HG02763 (cell line): ENCODE measurements around the gene KLHL42.

Source experiments
- ATAC-seq: cut with Tn5 transposase; IDR thresholded peaks from one replicate; pipeline ENCODE4 v1.9.1; 2021; ENCODE audit warnings: mild to moderate bottlenecking, moderate library complexity; ENCODE audit not compliant: unreplicated experiment

Gene KLHL42

DNA sequence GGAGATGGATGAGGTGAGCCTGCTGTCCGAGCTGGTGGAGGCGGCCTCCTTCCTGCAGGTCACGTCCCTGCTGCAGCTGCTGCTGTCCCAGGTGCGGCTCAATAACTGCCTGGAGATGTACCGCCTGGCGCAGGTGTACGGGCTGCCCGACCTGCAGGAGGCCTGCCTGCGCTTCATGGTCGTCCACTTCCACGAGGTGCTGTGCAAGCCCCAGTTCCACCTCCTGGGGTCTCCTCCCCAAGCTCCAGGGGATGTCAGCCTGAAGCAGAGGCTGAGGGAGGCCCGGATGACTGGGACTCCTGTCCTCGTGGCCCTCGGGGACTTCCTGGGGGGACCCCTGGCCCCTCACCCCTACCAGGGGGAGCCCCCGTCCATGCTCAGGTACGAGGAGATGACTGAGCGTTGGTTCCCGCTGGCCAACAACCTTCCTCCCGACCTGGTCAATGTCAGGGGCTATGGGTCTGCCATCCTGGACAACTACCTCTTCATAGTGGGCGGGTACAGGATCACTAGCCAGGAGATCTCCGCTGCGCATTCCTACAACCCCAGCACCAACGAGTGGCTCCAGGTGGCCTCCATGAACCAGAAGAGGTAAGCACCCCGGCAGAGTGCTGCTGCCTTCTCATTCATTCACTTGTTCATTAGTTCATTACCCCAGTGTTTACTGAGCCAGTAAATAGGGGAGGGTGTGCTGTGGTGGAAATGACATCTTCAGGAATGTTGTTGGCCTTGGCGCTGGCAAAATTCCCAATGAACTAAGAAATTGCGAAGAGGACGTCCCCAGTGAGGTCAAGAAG, 777 bp downstream of the KLHL42 start:
- ATAC-seq = peak; percentile 23

DNA sequence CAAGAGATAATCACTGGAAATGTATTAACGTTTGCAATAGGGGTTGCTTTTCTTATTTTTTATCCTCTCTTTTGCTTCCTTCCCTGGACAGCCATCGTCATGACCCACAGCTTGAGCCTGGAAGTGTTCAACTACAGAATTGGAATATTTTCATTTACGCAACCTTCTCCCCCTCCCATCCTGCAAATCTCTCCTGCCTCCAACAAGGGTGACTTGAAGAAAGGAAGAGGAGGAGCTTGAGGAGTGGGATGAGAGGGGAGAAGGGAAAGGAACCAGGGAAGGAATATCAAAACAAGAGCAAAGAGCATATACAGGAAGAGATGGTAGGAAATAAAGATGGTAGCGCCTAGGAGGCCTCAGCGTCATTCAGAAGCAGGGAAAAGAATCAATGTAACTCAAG, 1.6 kb downstream of the KLHL42 start:
- no peak for ATAC-seq

DNA sequence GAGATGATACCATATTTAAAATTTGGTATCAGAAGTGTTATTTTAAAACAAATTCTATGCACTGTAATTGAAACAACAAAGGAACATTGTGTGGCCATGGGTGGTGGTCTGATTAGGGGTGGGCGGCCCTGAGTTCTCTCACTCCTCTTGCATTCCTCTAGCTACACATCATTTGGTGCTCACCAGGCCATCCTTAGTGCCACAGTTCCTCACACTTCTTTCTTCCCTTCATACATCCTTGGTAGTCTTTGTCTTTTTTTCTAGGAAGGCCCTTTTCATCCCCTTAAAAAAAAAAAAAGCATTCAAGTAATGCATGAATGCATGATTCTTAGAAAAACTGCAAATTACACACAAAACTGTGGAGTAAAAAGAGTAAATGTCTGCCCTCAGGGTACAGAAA, 2.4 kb downstream of the KLHL42 start:
- no peak for ATAC-seq

DNA sequence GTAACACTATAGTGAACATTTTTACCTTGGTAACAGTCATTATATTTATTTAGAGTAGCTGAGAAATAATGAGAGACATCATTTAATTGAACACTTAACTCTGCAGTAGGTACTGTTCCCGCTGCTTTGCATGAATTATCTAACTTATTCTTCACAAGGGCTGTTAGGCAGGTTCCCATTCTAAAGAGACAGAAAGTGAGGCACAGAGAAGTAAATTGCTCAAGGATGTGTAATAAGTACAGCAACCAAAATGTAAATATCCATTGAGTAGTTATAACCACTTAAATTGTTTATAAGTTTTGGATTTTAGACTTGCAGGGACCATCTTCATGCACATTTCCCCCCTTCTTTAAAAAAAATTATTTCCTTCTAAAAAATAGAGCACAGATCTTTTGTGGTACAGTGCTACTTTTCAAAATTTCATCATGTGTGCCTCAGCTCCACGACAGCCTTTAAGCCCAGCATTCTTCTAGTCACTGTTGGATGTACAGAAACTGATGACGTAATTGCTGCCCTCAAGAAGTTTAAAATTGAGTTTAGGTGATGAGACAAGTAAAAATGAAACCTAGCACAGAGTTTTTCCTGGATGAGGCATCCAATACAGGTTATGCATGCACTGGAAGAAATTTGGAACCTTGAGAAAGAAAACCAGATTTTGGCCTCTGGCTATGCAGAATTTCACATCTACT, 6.0 kb downstream of the KLHL42 start:
- no peak for ATAC-seq

DNA sequence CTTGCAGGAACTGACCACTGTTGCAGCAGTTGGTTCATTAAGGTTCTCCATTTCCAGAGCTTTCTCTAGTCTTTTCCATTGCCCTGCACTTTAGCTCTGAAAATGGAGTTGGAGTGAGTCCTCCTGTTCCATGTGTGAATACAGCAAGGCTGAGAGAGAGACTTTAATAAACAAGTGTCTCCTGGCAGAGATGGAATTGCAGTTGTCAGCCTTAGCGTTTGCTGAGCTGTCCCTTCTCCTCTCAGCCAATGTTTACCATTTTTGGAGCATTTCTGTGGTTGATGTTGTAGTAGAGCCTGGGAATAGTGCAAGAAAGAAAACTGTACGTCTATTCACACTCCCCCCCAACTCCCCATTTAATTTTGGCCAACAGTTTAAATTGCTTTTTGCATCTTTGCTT, 7.5 kb downstream of the KLHL42 start:
- ATAC-seq = no peak

DNA sequence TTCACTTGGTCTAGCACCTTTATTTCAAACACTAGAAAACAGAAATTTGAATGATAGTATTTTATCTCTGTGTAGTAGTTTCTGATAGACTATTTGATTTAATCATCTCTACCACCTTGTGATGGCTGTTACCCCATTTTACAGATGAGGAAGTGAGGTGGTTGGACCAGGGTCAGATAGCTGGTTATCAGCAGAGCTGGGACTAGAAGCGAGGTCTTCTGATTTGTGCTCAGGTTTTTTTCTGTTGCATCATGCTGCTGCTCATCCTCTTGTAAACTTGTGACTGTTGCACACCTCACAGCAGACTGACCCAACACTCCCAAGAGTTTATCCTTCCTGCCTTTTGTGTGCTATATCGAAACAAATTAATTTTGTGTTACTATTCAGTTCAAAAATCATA, 10.1 kb downstream of the KLHL42 start:
- ATAC-seq = no peak

DNA sequence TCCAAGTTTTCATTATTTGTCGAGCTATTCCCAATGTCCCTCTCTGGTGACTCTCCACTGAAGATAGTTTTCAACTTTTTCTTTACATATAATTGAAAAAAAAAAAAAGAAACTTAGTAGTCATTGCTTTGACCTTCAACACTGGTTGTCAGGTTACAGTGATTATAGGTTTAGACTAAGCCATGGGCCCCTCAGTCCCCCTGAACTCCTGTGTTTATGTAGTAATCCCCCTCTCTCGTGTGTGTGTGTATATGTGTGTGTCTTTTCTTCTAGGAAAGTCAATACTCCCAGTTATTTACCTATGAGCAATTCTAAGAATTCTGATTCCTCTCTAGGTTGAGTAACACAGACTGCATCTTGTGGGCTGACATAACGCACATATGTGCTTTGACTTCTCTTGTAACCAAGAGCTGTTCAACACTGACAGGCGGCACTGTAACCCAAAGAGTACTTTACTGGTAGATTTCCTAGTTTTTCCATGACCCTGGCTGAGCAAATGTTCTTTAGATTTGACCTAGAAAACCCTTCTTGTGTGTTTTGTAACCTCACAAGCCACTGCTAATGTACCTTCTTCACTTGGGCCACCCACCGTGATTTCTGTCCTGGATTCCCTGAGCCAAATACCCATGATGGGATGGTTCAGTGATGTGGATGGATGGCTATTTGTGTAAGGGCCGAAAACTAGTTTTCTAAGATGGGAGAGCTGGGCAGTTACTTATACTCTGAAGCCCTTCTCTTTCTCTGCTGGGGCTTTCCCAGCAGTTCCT, 15.0 kb downstream of the KLHL42 start:
- no peak for ATAC-seq

DNA sequence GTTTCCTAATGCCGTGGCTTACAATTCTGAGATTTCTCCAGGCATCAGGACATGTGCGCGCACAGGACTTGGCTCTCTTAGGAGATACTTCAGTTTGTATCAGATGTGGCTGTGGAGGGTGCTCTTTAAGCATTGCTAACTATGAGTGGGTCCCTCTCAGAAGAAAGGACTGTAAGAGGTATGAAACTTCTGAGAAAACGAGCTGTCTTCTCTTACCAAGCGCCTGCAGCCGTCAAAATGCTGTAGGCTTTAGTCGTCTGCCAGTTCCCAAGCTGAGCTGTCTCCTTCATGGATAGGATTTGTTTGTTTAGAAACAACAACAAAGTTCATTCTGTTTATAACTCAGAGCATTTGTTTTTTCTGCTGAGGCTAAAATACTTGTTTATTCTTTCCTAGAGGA, 16.1 kb downstream of the KLHL42 start:
- ATAC-seq = no peak

DNA sequence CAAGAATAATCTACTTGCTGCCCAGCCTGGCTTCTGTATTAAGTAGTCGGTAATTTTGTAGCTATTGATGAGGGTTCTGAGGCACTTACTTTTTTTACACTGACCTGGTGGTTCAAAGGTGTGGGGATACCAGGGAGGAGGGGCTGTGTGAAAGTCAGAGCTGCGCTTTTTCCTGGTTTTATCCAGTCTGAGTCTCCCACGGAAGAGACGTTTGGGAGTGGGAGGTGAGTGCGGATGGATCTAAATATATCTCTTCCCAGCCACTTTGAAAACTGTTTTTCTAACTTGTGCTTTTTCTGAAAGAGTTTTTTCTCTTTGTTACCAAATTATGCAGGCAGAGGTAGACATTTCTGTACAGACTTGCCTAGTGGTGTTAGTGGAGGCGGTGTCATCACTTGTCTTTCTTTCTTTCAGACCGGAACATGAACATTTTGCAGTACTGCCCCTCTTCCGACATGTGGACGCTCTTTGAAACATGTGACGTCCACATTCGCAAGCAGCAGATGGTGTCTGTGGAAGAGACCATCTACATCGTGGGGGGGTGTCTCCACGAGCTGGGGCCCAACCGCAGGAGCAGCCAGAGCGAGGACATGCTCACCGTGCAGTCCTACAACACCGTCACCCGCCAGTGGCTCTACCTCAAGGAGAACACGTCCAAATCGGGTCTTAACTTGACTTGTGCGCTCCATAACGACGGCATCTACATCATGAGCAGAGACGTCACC, 17.4 kb downstream of the KLHL42 start:
- no peak for ATAC-seq

DNA sequence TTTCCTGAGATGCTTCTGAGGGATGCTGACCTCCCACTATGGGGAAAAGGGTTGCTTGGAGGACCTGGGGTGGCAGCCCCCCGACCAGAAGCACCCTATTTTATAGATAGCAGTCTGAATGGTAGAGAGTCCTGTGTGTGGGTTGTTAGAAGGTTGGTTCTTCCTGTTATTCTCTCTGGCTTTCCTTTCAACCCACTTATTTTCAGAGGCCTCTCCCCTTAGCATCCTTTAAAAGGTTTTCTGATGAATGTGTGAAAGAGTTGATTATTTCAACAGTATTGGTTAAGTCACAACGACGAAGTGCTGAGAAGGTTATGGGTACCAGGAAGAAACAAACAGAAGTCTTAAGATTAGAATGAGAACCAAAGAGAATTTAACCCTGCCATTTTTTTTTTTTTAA, 20.8 kb downstream of the KLHL42 start:
- ATAC-seq = no peak

DNA sequence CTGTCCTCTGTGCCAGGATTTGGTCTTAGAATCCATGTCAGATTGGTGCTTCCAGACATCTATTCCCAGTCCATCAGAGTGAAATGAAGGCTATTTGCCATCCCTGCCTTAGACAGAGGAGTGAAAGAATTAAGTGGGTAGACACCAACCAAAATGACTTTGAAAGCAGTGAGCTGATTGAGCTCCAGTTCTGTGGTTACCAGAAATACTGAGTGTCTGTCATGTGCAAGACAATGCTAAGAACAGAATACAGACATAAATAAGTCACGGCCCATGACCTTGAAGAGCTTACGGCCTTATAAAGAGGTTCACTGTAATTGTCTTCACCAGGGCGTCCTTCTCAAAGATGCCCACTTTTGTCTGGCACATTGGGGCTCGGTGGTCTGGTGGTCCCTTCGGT, 21.6 kb downstream of the KLHL42 start:
- ATAC-seq = no peak

DNA sequence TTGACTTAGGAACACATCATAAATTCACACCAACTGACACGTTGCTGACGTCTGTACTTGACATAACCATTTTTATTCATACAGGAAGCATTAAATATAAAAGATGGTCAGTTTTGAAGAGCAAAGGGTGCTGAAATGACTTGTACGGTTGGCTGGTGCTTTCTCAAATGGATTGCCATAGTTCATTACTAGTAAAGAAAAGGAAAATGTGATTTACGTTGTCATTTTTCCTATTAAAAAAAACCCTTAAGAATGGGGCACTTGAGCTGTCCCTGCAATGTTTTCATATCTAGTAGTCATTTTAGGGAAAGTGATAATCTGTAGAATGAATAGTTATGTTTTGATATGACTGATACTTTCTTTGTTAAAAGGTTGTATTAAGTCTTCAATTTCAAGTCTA, 22.5 kb downstream of the KLHL42 start:
- no peak for ATAC-seq

DNA sequence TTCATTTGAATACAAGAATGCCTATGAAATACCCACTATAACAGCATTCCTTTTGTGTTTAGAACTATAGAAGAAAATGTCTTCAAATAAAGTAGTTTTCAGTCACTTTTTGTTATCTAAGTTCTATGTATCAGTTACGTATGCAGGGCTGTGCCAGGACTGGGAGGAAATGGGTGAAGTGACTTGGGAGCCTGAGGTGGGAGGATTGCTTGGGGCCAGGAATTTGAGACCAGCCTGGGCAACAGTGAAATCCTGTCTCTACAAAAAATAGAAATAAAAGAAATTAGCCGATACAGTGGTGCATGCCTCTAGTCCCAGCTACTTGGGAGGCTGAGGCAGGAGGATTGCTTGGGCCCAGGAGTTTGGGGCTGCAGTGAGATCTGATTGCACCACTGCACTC, 22.9 kb downstream of the KLHL42 start:
- ATAC-seq = no peak

DNA sequence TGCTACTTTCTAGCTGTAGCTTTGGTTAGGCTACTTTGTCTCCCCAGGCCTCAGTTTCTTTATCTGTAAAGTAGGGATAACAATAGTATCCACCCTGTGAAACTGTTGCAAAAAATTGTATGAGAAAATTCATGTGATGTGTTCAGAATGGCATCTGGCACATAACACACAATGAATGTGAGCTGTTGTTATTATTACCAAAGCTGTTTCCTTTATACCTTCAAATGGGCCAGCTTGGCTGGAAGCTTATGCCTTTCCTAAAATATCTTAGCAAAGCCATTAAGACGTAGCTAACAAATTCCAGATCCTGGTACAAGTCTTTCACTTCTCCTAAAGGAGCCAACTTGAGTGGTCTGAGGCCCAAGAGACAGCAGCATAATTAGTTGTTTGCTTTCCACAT, 25.2 kb downstream of the KLHL42 start:
- ATAC-seq = no peak

DNA sequence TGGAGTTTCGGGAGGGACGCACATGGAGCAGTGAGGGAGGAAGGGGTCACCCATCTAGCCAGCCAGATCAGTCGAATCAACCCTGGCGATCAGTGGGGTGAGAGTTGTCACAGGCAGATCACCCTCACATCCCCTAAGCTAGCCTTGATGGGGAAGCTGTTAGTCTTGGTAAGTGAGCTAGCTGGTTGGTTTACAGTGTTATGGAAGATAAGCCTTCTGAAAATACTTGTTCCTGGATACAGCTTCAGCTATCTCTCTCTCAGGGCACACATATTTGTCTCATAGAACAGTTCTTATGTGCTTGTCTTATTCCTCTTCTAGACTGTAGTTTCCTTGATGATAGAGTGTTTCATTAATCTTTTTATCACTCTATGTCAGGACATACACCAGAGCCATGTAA, 26.2 kb downstream of the KLHL42 start:
- no peak for ATAC-seq

DNA sequence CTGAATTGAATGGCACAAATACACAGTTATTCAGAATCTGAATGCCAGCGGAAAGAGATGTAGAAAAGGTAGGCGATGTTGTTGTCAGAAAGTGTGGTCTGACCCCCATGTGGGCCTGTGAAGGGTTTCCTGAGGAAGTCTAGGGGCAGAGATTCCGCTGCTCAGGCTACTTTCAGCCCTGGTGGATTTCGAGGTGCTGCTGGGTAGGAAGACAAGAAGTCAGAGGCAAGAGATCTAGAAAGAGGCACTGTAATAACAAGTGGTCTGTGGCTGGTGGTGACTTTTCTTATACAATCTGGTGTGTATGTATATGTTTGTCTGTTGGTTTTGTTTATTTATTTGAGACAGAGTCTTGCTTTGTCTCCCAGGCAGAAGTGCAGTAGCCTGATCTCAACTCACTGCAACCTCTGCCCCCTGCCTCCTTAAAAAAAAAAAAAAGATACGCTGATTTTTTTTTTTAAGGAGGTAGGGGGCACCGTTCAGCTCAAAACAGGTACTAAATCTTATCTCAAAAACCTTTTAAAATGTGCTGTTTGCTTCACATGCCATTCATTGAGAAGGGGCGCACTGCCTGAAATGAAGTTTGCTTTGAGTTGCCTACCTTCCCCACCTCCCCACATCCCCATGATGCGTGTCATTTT, 27.1 kb downstream of the KLHL42 start:
- ATAC-seq = no peak

DNA sequence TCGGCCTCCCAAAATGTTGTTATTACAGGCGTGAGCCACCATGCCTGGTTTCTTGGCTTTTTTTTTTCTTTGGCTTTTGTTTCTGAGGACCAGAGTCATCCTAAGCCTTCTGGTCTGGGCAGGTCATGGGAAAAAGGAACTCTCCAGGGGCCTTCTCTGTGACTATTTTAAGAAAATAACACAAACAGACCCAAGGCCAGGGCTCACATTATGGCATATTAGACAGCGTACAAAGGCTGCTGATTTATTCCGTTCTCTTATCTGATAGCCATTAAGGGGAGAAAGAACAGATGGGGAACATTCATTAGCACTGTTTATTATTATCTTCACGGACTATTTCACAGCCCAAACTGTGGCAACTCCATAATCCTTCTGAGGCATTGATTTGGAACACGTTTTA, 28.8 kb downstream of the KLHL42 start:
- ATAC-seq = no peak

DNA sequence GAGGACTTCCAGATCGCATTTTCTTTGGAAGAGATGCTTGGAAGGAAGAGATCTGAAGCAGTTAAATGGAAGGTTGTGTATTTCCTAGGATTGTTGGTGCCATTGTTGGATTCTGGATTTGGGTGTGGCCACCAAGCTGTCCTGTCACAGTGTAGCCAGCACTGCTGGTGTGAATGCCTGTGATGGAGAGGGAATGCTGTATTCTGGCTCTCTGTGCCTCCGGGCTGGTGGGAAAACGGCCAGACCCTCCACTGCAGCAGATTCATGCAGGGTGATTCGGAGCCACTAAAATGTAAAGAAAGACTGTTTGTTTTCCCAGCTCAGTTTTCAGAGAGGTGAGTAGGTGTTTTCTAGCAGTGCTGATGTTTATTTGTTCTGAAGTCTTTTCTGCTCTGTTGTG, 30.7 kb downstream of the KLHL42 start:
- no peak for ATAC-seq

DNA sequence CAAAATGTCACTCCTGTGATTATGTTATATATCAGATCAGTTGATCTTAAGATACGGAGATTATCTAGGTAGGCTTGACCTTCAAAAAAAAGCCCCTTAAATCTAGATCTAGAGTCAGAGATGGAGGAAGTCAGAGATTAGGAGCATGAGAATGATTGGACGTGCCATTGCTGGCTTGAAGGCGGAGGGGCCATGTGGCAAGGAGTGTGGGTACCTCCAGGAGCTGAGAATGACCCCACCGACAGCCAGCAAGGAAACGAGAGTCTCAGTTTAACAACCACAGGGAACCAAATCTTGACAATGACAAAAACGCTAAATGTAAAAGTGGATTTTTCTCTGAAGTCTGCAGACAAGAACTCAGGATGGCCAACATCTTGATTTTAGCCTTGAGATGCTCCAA, 32.5 kb downstream of the KLHL42 start:
- no peak for ATAC-seq

DNA sequence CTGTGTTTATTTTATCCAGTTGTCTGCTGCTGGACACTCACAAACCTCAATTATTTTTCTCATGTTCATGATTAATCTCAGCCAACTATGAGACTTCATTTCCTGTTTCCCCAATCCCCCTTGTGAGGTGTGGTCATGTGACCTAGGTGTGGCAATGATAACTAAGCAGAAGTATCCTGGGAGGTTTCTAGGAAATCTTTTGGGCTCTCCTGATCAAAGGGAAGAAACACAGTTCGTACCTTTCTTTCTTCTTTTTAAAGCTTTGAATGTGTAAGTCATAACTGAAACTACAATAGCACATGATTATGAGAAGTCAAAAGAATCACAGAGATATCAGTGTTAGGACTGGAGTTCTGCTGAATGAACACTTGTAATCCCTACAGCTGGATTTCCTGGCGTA, 34.4 kb downstream of the KLHL42 start:
- no peak for ATAC-seq
